GM12874 (cell line): Measurements from ENCODE around the gene CD70.
A peak's percentile ranks its signal among the peaks of the same experiment; 100 is the strongest.

Experiments used
- TF ChIP-seq, protein P1 (sequence below): IDR thresholded peaks from 2 replicates; pipeline ENCODE4 v1.5.1; 2011; ENCODE audit warnings: low read depth, mild to moderate bottlenecking, control low read depth, low read length, moderate library complexity; ENCODE audit not compliant: insufficient read depth

CD70 gene

DNA sequence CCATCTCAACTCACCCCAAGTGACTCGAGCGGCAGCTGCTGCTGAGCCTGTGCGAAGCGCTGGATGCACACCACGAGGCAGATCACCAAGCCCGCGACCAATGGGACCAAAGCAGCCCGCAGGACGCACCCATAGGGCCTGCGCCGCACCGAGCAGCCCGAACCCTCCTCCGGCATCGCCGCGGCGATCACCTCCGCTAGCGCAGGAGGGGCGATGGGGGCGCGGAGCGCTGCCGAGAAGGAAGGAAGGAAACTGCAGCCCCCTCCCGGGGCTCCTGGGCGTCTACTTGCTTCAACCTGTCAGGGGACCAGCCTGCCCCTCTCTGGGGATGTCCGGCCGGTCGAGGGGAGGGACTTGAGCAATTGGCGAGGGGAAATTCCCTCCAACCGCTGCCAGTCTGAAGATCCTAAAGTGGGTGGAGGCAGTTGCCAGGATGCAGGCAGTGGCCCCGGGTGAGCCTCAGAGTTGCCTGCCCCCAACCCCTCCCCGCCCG is at the start of gene CD70:
TSS of gene CD70 (minus strand) at position 324 of the 493 bp plus-strand sequence. CDS start at position 176, 148 bp downstream.
- TF ChIP-seq, protein P1, sequence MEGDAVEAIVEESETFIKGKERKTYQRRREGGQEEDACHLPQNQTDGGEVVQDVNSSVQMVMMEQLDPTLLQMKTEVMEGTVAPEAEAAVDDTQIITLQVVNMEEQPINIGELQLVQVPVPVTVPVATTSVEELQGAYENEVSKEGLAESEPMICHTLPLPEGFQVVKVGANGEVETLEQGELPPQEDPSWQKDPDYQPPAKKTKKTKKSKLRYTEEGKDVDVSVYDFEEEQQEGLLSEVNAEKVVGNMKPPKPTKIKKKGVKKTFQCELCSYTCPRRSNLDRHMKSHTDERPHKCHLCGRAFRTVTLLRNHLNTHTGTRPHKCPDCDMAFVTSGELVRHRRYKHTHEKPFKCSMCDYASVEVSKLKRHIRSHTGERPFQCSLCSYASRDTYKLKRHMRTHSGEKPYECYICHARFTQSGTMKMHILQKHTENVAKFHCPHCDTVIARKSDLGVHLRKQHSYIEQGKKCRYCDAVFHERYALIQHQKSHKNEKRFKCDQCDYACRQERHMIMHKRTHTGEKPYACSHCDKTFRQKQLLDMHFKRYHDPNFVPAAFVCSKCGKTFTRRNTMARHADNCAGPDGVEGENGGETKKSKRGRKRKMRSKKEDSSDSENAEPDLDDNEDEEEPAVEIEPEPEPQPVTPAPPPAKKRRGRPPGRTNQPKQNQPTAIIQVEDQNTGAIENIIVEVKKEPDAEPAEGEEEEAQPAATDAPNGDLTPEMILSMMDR, result no peak

GRCh38 chr19:6639439-6639838 is 48.5 kb upstream of the CD70 start:
- TF ChIP-seq, protein P1, result no peak

- TF ChIP-seq, protein P1, result peak; percentile 77
These were observed 42.0 kb upstream of the CD70 start for GRCh38 chr19:6632747-6633455.

DNA sequence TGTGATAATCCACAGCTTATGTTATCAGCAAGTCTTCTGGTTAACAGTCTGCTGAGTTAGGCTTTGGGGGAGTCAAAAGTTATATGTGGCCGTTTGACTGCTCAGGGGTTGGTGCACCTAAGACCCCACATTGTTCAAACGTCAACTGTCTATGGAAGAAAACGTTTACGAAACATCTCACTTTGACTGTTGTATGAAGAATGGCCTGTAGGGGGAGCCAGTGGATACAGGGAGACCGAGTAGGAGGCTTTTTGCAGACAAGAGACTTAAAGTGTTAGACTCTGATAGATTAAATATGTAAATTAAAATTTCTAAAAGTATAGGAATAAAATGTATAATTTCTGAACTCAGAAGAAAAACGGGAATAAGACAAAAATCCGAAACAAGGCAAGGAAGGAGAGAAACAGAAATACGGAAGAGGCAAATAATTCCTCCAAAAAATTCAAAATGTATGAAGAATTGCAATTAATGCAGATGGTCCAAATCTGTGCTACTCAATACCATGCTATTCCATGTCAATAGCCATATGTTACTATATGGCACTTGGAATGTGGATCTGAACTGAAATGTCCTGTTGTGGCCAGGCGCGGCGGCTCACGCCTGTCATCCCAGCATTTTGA is 41.2 kb upstream of the CD70 start:
- TF ChIP-seq, protein P1, result peak; percentile 66

DNA sequence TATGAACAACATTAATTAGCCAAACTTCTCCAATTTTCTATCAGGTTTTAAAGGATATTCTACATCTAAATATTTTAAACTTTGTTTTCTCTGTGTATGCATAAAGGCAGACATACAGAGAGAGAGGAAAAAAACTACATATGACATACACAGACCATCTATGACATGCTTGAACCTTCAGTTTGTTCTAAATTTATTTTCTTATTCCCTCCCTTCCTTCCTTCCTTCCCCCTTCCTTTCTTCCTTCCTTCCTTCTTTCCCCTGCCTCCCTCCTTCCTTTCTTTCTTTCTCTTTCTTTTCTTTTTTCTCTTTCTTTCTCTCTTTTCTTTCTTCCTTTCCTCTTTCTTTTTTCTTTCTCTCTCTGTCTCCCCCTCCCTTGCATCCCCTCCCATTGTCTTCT is 35.8 kb upstream of the CD70 start:
- TF ChIP-seq, protein P1, result no peak

DNA sequence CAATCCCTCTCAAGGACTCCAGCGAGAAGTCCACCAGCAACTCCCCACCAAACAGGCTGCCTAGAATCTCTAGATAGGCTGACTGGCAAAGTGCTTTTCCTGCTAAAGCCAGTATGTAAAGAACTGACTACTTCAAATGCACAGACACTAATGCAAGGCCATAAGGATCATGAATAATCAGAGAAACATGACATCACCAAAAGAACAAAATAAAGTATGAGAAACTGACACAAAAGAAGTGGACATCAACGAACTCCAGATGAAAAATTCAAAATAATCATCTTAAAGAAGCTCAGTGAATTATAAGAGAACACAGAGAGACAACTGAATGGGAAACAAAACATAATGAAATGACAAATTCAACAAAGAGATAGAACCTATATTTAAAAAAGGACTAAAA is 26.4 kb upstream of the CD70 start:
- TF ChIP-seq, protein P1, result no peak

GRCh38 chr19:6616011-6616410 is 25.1 kb upstream of the CD70 start:
- TF ChIP-seq, protein P1, result no peak
